ENCODE data around the gene SLBP. TPM values are rescaled to one million over a fixed set of nuclear protein-coding genes. Genes with fewer than 3 reads are reported as not detected.

Gene SLBP
- total and polyA plus RNA-seq, 2 donors (not counting 3 experiments of a cell fraction or from before 2014, with no cell fraction given) = 48.3 to 63.1 TPM

DNA sequence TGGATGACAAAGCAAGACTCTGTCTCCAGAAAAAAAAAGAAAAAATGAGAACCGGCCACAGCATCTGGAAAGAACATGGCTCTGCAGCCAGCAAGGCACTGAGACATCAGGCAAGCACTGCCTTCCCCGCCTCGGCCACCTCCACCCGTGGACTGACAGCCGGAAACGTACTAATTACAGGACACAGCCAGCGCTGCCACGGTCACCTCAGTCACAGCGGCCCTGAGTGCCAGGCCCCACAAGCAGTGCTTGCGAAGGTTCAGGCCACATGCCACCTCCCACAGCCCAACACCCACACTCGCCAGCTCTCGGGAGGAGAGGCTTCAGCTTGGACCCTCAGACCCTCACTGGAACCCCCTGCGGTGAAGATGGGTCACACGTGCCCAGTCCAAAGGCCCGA is 44.8 kb downstream of the SLBP start:
- Histone ChIP-seq H3K9me3 (replicated peaks; ENCODE audit: control insufficient read depth, insufficient read depth, low read length) (no peaks in the 10 kb centered on the region), H3K79me2 (ENCODE audit: control insufficient read depth, insufficient read depth, low read length) (no peaks in the 10 kb centered on the region), H3K9ac (replicated peaks; ENCODE audit: extremely low read depth, insufficient read depth, low read length) (no peak overlapping the region), H3K4me2 (ENCODE audit: insufficient read depth, low read length) (no peak overlapping the region), H2AFZ (ENCODE audit: low read depth, low read length) (no peak overlapping the region), H4K20me1 (replicated peaks; ENCODE audit: control insufficient read depth, extremely low read depth, insufficient read depth, low read length) (no peaks in the 10 kb centered on the region), H3K4me1 (ENCODE audit: control insufficient read depth, extremely low read depth, insufficient read depth, low read length) (no peaks in the 10 kb centered on the region), H3K27ac (ENCODE audit: insufficient read depth, low read depth, low read length) (no peak overlapping the region), H3K9me1 (replicated peaks; ENCODE audit: control insufficient read depth, extremely low read depth, insufficient read depth, low read length) (no peaks in the 10 kb centered on the region), H3K36me3 (ENCODE audit: control insufficient read depth in 2 of 2, extremely low read depth in 1 of 2, insufficient read depth in 2 of 2, low read length in 2 of 2) (no peaks in the 10 kb centered on the region), H3K27me3 (ENCODE audit: control insufficient read depth in 2 of 2, insufficient read depth in 2 of 2, low read length in 2 of 2) (no peaks in the 10 kb centered on the region), H3K4me3 (replicated peaks in 1 of 3; ENCODE audit: insufficient read depth in 1 of 3, low read depth in 1 of 3, low read length in 3 of 3) (no peak overlapping the region)
- DNase-seq (ENCODE audit: low read depth, low spot score) (no peak), FAIRE-seq (no peak)
- dilution Hi-C loops (cut with MboI; ENCODE audit: extremely low pct_ligation_motif_present, low sequenced_read_pairs) (no loop called here), intact Hi-C loops (cut with micrococcal nuclease) (no loop called here)
- TF ChIP-seq MYC (IDR thresholded peaks at IDR 0.05; ENCODE audit: low read depth, low read length) (no peak), EZH2 (IDR thresholded peaks at IDR 0.05; ENCODE audit: borderline replicate concordance, low read depth, low read length, severe bottlenecking) (no peak), POLR2A (IDR thresholded peaks at IDR 0.05; ENCODE audit: low read depth, low read length) (no peak), FOS (IDR thresholded peaks at IDR 0.05; ENCODE audit: borderline replicate concordance, insufficient read depth, low read length) (no peak), GATA2 (IDR thresholded peaks at IDR 0.05; ENCODE audit: insufficient read depth, insufficient read length, low read depth, low read length) (no peak), POLR2AphosphoS5 (IDR thresholded peaks at IDR 0.05; ENCODE audit: insufficient read depth, low read depth, low read length) (no peak)
- TF ChIP-seq, protein P1, sequence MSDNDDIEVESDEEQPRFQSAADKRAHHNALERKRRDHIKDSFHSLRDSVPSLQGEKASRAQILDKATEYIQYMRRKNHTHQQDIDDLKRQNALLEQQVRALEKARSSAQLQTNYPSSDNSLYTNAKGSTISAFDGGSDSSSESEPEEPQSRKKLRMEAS (IDR thresholded peaks at IDR 0.05; ENCODE audit: insufficient read depth, insufficient read length) = no peak
- TF ChIP-seq, protein P2, sequence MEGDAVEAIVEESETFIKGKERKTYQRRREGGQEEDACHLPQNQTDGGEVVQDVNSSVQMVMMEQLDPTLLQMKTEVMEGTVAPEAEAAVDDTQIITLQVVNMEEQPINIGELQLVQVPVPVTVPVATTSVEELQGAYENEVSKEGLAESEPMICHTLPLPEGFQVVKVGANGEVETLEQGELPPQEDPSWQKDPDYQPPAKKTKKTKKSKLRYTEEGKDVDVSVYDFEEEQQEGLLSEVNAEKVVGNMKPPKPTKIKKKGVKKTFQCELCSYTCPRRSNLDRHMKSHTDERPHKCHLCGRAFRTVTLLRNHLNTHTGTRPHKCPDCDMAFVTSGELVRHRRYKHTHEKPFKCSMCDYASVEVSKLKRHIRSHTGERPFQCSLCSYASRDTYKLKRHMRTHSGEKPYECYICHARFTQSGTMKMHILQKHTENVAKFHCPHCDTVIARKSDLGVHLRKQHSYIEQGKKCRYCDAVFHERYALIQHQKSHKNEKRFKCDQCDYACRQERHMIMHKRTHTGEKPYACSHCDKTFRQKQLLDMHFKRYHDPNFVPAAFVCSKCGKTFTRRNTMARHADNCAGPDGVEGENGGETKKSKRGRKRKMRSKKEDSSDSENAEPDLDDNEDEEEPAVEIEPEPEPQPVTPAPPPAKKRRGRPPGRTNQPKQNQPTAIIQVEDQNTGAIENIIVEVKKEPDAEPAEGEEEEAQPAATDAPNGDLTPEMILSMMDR (IDR thresholded peaks at IDR 0.05; ENCODE audit: extremely low read depth in 1 of 2, insufficient read depth in 1 of 2, low read depth in 1 of 2, low read length in 2 of 2) = no peak
- BruUV-seq (replicated peaks) = no TSS peak
- CTCF ChIA-PET = interaction anchor here (1.7 kb wide), 1 partner anchor 26 kb away, joined by 6 read pairs; no protein-coding TSS in a partner anchor
- POLR2A ChIA-PET = no interaction called here

Measured in endothelial cell of umbilical vein (primary cell).